AG09319 (cell line): ENCODE results near the gene KCNN3.

Source experiments
- DNase-seq: peaks from one replicate; pipeline ENCODE4 v3.0.0-alpha.2; 2010; ENCODE audit warnings: low read depth; ENCODE audit errors: extremely low read depth
- TF ChIP-seq, protein P1 (sequence below): IDR thresholded peaks from 2 replicates; pipeline ENCODE4 v1.5.1; 2011; ENCODE audit warnings: low read depth, mild to moderate bottlenecking, inconsistent platforms, low read length, moderate library complexity

KCNN3 gene

DNA sequence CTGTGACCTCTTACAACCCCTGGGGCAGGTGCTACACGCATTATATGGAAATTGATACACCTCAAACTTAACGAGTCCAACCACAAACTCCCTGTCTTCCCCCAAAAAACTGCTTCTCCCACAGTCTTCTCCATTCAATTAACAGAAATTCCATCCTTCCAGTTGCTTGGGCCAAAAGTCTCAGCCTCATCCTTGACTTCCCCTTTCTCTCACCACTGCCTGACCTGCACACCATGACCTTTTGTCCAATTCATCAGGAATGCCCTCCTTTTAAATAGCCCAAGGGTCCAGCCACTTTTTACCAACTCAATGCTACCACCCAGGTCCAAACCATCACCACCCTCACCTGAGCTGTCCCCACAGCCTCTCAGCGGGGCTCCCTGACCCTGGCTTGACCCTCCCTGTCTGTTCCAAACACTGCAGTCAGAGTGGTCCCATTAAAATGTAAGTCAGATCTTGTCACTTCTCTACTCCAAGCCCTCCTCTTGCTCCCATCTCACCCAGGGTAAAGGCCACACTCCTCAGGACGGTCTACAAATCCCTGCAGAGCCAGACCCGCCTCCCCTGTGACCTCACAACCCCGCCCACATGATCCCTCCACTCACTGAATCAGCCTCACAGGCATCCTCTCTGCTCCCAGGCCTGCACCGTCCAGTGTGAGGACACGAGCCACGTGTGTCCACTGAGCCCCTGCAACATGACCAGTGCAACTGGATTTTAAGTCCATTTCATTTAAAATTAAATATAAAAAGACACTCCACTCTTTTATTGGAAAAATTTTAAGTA, 18.5 kb downstream of the KCNN3 start:
- DNase-seq, result no peak
- TF ChIP-seq, protein P1, sequence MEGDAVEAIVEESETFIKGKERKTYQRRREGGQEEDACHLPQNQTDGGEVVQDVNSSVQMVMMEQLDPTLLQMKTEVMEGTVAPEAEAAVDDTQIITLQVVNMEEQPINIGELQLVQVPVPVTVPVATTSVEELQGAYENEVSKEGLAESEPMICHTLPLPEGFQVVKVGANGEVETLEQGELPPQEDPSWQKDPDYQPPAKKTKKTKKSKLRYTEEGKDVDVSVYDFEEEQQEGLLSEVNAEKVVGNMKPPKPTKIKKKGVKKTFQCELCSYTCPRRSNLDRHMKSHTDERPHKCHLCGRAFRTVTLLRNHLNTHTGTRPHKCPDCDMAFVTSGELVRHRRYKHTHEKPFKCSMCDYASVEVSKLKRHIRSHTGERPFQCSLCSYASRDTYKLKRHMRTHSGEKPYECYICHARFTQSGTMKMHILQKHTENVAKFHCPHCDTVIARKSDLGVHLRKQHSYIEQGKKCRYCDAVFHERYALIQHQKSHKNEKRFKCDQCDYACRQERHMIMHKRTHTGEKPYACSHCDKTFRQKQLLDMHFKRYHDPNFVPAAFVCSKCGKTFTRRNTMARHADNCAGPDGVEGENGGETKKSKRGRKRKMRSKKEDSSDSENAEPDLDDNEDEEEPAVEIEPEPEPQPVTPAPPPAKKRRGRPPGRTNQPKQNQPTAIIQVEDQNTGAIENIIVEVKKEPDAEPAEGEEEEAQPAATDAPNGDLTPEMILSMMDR, result no peak

DNA sequence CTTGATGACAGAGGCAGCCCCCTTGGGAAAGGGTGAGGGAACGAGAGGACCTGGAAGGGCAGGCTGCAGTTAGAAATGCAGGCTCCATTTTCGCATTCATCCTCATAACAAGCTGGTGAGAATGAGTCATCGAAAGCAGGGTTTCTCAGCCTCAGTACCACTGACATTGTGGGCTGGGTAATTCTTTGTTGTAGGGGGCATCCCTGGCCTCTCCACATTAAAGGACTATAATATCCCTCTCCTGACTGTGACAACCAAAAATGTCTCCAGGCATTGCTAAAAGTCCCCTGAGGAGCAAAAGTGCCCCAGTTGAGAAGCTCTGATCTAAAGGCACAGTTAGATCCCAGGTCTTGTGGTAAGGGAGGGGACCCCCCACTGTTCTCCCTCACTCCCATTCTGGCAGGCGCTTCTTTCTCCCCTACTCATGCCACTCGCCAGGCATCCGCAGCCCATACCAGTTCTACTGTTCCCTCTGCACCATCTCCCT, 20.4 kb downstream of the KCNN3 start:
- no peak for DNase-seq
- TF ChIP-seq, protein P1, result no peak

DNA sequence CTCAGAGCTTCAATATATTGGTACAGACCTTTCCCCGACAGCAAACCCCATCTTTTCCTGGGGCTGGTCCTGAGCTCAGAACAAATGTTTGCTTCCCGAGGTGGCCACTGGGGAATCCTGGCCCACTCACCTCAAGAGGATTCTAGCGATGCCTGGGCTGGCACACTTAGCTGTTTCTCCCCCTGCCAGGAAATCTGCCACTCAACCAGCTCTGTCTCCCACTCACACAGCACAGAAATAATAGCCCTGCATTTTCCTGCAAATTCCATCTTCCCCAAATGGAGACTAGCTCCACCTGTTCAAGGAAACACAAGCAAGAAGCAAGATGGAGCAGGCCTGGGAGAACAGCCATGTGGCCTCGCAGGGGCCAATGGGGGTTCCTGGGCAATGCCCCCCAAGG, 21.1 kb downstream of the KCNN3 start:
- TF ChIP-seq, protein P1, result no peak
- no peak for DNase-seq

DNA sequence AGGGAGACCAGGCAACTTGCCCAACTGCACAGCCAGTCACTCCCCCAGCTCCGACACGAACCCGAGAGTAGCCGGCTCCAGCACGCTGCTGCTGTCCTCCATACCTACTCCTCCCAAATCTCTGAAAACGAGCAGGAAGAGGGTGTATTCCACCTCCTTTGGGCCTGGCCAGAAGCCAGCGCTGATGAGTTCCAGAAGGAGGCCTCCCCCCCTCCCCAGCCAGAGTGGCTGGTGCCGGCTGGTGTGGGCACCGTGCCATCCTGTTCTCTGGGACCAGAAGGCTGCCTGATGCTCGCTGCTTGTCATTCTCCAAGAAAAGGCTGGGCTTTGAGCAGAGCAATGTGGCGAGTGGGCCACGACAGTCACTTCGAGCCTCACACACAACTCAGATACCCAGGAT, 22.2 kb downstream of the KCNN3 start:
- no peak for DNase-seq
- TF ChIP-seq, protein P1, result no peak

DNA sequence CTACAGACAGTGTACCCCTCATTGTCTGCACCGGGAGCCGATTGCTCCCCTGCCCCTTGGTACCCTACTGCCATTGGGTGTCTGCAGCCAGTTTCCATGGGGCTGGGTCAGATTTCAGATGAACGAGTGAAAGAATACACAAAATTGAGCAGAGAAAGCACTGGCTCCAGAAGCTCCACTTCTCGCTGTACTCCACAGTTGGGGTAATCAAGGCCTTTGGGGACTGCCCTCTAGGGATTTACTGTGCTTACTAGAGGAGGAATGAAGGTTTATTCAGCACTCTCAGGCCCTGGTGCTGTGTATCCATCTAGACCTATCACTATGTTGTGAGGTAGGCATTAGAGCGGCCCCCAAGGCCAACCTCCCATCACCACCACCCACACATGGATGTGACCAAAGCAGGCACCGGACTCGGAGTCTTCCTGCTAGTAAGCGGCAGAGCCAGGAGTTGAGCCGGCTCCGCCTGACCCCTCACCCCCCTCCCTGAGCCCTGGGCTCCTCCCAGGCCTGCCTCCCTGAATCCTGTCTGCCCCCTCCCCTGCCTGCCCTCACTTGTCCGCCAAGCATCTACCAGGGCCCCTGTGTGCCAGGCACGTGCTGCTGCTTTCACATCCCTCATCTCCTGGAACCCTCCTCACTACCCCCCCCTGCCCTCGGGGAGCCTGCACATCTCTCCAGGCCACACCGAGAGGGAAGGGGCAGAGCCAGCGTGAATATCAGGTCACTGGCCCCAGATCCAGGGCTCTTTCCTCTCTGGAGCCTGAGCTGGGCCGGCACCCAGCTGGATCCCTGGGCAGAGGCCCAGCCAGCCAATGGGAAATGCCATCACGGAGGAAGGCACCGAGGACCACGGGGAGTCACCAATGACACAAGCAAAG, 23.3 kb downstream of the KCNN3 start:
- no peak for DNase-seq
- TF ChIP-seq, protein P1, result no peak

DNA sequence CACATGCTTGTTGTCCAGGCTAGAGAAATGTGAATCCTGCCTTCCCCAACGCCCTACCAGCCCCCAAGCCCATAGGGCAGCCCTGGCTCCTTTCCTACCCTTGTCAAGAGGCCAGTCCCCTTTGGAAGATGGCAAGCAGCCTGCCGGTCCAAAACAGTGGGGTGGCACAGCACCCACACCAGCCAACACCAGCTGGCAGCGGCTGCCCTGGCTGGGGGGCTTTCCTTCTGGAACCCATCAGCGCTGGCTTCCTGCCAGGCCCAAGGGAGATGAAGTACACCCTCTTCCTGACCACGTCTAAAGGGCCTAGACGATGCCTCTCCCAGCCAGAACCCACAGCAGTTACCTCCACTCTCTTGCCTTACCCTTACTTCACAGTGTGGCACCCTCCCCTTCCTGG, 24.2 kb downstream of the KCNN3 start:
- TF ChIP-seq, protein P1, result no peak
- DNase-seq, result no peak

DNA sequence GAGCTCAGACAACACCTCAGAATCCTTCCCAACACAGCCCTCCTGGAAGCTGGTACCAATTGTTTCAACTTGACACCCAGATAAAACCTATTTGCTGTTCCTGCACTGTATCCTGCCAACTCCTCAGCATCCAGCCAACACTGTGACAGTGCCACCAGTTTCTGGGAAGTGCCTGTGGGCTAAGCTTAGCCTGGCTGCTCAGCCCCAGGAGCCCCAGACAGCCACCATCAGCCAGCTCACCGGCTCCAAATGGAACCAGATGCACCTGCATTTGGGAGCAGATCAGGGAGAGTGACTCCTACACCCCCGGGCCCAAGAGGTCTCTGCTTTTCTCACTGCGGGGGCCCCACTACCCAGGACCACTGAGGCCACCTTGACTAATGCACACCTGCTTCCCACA, 24.9 kb downstream of the KCNN3 start:
- DNase-seq, result no peak
- TF ChIP-seq, protein P1, result no peak
